K562 (cell line): ENCODE measurements around the gene LRP2BP.

Experiments used
- FOXJ3 ChIP-seq: sonication (generic); formaldehyde crosslinking; IDR thresholded peaks from 2 replicates; pipeline ENCODE4 v1.4.0; 2020; ENCODE audit warnings: mild to moderate bottlenecking, missing genetic modification reagents
- GABPA ChIP-seq: fragments of 200-800 bp; sonication (Bioruptor generic); conservative IDR thresholded peaks from 2 replicates; pipeline ENCODE4 v1.6.1; 2016; ENCODE audit warnings: low read depth, missing genetic modification characterization, missing compliant biosample characterization
- SP1 ChIP-seq: sonication (generic); formaldehyde crosslinking; IDR thresholded peaks from 2 replicates; pipeline ENCODE4 v1.8.1; 2022; ENCODE audit warnings: mild to moderate bottlenecking, missing genetic modification reagents
- TF ChIP-seq, protein P1 (sequence below): fragments of 450-650 bp; IDR thresholded peaks from 2 replicates; pipeline ENCODE4 v1.6.1; 2016; ENCODE audit warnings: low read depth

DNA sequence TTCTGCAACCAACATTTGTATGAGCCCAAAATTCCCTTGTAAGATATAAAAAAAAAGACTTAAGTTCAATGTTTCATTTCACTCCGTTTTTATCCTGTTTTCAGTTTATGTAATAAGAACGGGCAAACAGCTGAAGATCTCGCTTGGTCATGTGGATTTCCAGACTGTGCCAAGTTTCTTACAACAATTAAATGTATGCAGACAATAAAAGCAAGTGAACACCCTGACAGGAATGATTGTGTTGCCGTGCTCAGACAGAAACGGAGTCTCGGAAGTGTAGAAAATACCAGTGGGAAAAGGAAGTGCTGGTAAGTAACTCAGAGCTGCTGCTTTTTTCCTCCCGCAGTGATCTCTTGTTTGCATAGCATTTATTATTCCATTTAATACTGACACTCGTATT, 3.7 kb upstream of the LRP2BP start:
- no peak for TF ChIP-seq FOXJ3 (CRISPR knock-in tag)
- TF ChIP-seq GABPA: no peak
- TF ChIP-seq SP1: no peak
- TF ChIP-seq, protein P1, sequence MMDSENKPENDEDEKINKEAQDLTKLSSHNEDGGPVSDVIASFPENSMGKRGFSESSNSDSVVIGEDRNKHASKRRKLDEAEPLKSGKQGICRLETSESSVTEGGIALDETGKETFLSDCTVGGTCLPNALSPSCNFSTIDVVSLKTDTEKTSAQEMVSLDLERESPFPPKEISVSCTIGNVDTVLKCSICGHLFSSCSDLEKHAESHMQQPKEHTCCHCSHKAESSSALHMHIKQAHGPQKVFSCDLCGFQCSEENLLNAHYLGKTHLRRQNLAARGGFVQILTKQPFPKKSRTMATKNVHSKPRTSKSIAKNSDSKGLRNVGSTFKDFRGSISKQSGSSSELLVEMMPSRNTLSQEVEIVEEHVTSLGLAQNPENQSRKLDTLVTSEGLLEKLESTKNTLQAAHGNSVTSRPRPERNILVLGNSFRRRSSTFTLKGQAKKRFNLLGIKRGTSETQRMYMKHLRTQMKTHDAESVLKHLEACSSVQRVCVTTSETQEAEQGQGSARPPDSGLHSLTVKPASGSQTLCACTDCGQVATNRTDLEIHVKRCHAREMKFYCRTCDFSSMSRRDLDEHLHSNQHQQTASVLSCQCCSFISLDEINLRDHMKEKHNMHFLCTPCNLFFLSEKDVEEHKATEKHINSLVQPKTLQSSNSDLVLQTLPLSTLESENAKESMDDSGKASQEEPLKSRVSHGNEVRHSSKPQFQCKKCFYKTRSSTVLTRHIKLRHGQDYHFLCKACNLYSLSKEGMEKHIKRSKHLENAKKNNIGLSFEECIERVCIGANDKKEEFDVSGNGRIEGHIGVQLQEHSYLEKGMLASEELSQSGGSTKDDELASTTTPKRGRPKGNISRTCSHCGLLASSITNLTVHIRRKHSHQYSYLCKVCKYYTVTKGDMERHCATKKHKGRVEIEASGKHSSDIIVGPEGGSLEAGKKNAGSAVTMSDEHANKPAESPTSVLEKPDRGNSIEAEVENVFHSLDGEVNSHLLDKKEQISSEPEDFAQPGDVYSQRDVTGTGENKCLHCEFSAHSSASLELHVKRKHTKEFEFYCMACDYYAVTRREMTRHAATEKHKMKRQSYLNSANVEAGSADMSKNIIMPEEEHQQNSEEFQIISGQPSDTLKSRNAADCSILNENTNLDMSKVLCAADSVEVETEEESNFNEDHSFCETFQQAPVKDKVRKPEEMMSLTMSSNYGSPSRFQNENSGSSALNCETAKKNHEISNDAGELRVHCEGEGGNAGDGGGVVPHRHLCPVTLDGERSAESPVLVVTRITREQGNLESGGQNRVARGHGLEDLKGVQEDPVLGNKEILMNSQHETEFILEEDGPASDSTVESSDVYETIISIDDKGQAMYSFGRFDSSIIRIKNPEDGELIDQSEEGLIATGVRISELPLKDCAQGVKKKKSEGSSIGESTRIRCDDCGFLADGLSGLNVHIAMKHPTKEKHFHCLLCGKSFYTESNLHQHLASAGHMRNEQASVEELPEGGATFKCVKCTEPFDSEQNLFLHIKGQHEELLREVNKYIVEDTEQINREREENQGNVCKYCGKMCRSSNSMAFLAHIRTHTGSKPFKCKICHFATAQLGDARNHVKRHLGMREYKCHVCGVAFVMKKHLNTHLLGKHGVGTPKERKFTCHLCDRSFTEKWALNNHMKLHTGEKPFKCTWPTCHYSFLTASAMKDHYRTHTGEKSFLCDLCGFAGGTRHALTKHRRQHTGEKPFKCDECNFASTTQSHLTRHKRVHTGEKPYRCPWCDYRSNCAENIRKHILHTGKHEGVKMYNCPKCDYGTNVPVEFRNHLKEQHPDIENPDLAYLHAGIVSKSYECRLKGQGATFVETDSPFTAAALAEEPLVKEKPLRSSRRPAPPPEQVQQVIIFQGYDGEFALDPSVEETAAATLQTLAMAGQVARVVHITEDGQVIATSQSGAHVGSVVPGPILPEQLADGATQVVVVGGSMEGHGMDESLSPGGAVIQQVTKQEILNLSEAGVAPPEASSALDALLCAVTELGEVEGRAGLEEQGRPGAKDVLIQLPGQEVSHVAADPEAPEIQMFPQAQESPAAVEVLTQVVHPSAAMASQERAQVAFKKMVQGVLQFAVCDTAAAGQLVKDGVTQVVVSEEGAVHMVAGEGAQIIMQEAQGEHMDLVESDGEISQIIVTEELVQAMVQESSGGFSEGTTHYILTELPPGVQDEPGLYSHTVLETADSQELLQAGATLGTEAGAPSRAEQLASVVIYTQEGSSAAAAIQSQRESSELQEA: no peak
